Tibial artery (tissue), 4 donors: ENCODE results near the gene FAM133A.

Experiments used
- DNase-seq, 2 donors: peaks; one replicate each; pipeline ENCODE4 v3.0.0-alpha.2; 2019
- H3K27ac ChIP-seq, 2 donors: fragments of 200-600 bp; sonication (generic) in 1 of 2; 1 replicate in 1 of 2; 2 replicates in 1 of 2; pipeline ENCODE4 v1.5.1; 2018 to 2019; ENCODE audit warnings: mild to moderate bottlenecking in 1 of 2
- H3K27me3 ChIP-seq, 2 donors: fragments of 200-600 bp; sonication (generic) in 1 of 2; one replicate each; pipeline versions ENCODE4 v1.5.1 to v1.6.0; 2016 to 2019
- H3K36me3 ChIP-seq, 3 donors: fragments of 200-600 bp; sonication (generic) in 2 of 3; one replicate each; pipeline ENCODE4 v1.5.1; 2016 to 2019; ENCODE audit warnings: mild to moderate bottlenecking in 2 of 3
- H3K4me1 ChIP-seq, 4 donors: fragments of 200-600 bp; sonication (generic) in 2 of 4; 1 replicate in 3 of 4; 2 replicates in 1 of 4; pipeline ENCODE4 v1.5.1; 2016 to 2019
- H3K4me3 ChIP-seq, 2 donors: fragments of 200-600 bp; sonication (generic) in 1 of 2; 1 replicate in 1 of 2; 2 replicates in 1 of 2; pipeline ENCODE4 v1.5.1; 2018 to 2019; ENCODE audit warnings: mild to moderate bottlenecking in 2 of 2
- H3K9me3 ChIP-seq, 3 donors: fragments of 200-600 bp; sonication (generic) in 1 of 3; one replicate each; pipeline ENCODE4 v1.5.1; 2016 to 2019
- intact Hi-C: fragments of 100-400 bp; cut with DNase I; formaldehyde crosslinking; loops from one replicate; pipeline ENCODE4 v1.15.0; 2023; ENCODE audit warnings: low total_unique reads
- TF ChIP-seq, protein P1 (sequence below), 2 experiments: fragments of 200-600 bp in 1 of 2; fragments of 450-650 bp in 1 of 2; IDR thresholded peaks; one replicate each; pipeline ENCODE4 v1.5.1; 2017 to 2019; ENCODE audit warnings: antibody characterized with exemption in 2 of 2, mild to moderate bottlenecking in 1 of 2, moderate library complexity in 1 of 2

FAM133A gene

DNA sequence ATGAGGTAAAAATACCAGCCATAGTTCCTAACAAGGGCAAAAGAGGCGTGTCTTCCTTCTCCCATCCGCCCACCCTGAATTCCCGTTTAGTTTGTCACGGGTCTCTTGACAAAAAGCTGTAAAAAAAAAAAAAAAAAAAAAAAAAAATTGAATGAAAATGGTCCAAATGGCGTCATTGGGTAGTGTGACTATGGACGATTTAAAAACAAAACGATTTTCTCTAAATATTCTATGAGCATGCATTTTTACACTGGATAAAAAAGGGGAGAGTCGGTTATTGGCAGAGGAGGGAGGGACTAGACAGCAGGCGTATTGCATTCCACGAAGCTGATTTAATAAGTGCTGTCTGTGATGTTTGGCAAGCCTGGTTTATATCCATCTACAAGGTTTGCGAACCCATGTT is at the start of gene FAM133A:
Gene FAM133A, plus strand, starts transcription at position 338 of the 403 bp plus-strand sequence. CDS start 35,214 bp downstream, outside the sequence.
- intact Hi-C loops, result no loop called here

DNA sequence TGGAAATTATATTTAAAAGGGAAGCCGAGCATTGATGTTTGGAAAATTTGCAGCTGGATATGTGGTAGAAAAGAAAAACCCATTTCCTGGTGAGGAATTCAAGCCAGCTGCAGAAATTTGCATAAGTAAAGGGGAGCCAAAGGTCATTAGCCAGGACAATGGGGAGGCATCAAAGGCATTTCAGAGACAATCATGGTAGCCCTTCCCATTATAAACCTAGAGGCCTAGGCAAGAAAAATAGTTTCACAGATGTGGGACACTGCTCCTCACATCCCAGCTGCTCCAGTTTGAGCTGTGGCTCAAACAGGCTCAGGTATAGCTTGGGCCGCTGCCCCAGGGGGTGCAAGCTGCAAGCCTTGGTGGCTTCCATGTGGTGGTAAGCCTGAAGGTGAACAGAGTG is 36.4 kb upstream of the FAM133A start:
- intact Hi-C loops, result no loop called here
- Histone ChIP-seq H3K36me3 (no peaks in the 10 kb centered on the region), H3K4me1 (no peaks in the 10 kb centered on the region), H3K27me3 (no peaks in the 10 kb centered on the region), H3K4me3 (no peak overlapping the region), H3K9me3 (peaks cover 0 to 11% (median 7%) of the 10 kb centered on the region in 3 donors), H3K27ac (no peak overlapping the region)
- TF ChIP-seq, protein P1, sequence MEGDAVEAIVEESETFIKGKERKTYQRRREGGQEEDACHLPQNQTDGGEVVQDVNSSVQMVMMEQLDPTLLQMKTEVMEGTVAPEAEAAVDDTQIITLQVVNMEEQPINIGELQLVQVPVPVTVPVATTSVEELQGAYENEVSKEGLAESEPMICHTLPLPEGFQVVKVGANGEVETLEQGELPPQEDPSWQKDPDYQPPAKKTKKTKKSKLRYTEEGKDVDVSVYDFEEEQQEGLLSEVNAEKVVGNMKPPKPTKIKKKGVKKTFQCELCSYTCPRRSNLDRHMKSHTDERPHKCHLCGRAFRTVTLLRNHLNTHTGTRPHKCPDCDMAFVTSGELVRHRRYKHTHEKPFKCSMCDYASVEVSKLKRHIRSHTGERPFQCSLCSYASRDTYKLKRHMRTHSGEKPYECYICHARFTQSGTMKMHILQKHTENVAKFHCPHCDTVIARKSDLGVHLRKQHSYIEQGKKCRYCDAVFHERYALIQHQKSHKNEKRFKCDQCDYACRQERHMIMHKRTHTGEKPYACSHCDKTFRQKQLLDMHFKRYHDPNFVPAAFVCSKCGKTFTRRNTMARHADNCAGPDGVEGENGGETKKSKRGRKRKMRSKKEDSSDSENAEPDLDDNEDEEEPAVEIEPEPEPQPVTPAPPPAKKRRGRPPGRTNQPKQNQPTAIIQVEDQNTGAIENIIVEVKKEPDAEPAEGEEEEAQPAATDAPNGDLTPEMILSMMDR (IDR thresholded peaks at IDR 0.05), result no peak
- no peak for DNase-seq

More for the DNA sequence above, at the start of gene FAM133A:
- H3K27ac ChIP-seq, result peak within 1 kb of the TSS; percentile 82 to 87
- no peaks in the 10 kb centered on the region for H3K9me3 ChIP-seq
- H3K27me3 ChIP-seq, result no peaks in the 10 kb centered on the region
- no peaks in the 10 kb centered on the region for H3K36me3 ChIP-seq
- TF ChIP-seq, protein P1 (IDR thresholded peaks at IDR 0.05), result no peak
- no peak for DNase-seq
- H3K4me1 ChIP-seq, result no peaks in the 10 kb centered on the region
- peak within 1 kb of the TSS; percentile 66 to 70 for H3K4me3 ChIP-seq

DNA sequence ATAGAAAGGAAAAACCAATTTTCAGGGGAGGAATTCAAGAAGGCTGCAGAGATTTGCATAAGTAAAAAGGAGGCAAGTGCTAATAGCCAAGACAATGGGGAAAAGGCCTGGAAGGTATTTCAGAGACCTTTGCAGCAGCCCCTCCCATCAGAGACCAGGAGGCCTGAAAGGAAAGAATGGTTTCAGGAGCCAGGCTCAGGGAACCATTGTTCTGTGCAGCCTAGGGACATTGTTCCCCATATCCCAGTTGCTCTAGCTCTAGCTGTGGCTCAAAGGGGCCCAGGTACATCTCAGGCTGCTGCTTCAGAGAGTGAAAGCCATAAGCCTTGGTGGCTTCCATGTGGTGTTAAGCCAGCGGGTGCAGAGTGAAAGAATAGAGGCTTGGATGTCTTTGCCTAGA is 24.6 kb upstream of the FAM133A start:
- DNase-seq, result no peak
- Histone ChIP-seq H3K36me3 (no peaks in the 10 kb centered on the region), H3K4me1 (no peaks in the 10 kb centered on the region), H3K27ac (no peak overlapping the region), H3K27me3 (no peaks in the 10 kb centered on the region), H3K4me3 (no peak overlapping the region), H3K9me3 (peaks cover 0 to 12% (median 0%) of the 10 kb centered on the region in 3 donors)
- intact Hi-C loops, result no loop called here
- TF ChIP-seq, protein P1 (IDR thresholded peaks at IDR 0.05), result no peak

DNA sequence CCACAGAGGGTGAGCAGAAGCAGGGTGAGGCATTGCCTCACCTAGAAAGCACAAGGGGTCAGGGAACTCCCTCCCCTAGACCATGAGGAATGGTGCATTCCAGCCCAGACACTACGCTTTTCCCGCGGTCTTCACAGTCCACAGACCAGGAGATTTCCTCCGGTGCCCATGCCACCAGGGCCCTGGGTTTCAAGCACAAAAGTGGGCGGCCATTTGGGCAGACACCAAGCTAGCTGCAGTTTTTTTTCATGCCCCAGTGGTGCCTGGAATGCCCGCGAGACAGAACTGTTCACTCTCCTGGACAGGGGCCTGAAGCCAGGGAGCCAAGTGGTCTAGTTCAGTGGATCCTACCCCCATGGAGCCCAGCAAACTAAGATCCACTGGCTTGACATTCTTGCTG is 13.4 kb upstream of the FAM133A start:
- Histone ChIP-seq H3K27me3 (no peaks in the 10 kb centered on the region), H3K9me3 (no peaks in the 10 kb centered on the region), H3K4me3 (no peak overlapping the region), H3K36me3 (no peaks in the 10 kb centered on the region), H3K4me1 (no peaks in the 10 kb centered on the region), H3K27ac (no peak overlapping the region)
- intact Hi-C loops, result no loop called here
- TF ChIP-seq, protein P1 (IDR thresholded peaks at IDR 0.05), result no peak
- no peak for DNase-seq

DNA sequence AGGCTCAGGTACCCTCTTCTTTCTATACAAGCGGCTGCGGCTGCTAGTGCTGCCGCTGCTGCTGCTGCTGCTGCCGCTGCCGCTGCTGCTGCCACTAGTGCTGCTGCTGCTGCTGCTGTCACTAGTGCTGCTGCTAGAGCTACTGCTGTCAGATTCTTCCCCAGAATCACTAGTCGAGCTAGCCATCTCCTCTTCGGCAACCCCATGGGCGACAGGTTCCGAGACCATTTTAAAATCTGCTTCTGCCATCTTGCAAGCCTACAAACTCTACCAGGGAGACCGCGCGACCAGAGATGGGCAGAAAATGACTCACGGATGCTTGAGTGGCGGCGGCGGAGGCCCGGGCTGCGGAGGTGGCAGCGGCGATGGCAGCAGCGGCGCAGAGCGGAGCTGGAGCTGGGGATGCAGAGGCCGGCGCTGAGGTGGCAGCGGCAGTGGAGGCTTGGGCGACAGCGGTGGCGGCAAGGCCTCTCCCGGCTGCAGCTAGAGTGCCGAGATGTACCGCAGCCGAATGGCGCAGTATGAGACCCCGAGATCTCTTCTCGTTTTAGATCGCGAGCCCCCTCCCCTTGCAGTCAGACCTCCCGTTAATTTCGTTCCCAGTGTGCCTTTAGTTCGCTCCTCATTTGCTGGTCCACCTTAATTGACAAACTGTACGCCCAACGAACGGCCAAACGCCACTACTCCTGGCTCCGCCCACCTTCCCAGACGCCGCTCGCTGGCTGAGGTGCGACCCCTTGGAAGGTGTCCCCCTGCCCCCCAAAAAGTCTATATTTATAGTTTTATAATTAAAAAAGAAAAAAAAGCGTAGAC is 744 bp upstream of the FAM133A start, which contains the start of gene NAP1L3:
Gene NAP1L3, minus strand, starts transcription at position 523 of the 813 bp plus-strand sequence. Its CDS starts 274 bp downstream, at position 249.
- no peaks in the 10 kb centered on the region for H3K9me3 ChIP-seq
- peak; percentile 49 to 78 for DNase-seq
- no peaks in the 10 kb centered on the region for H3K4me1 ChIP-seq
- H3K4me3 ChIP-seq, result peak within 1 kb of the TSS; percentile 66 to 70
- TF ChIP-seq, protein P1 (IDR thresholded peaks at IDR 0.05), result no peak
- intact Hi-C loops, result no loop called here
- H3K27me3 ChIP-seq, result no peaks in the 10 kb centered on the region
- H3K36me3 ChIP-seq, result no peaks in the 10 kb centered on the region
- H3K27ac ChIP-seq, result peak within 1 kb of the TSS; percentile 82 to 87
